ENCODE data around the gene PPP1R1A.

DNA sequence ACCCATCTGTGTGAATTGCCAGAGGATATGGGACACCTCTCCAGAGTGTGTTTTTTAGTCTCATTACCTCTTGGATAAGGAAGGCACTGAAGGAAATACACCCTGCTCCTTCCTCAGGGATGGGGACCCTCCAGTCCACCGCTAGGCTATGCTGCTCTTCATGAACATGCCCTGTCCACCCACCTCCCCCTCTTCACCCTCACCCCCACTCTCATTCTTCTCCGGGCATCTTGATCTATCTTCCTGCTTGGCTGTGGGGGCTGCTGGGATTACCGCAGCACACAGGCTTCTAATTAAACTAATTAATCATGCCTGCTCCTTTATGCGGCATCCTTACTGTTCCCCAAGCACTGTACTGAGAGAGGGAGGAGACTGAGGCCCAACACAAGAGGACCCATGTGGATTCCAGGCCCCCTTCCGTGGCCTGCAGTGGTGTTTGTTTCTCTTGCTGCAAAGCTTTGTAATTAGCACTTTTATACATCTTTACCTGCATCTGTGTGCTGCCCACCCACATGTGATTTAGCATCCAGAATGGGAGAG, 46.6 kb downstream of the PPP1R1A start:
- TF ChIP-seq, protein P1, sequence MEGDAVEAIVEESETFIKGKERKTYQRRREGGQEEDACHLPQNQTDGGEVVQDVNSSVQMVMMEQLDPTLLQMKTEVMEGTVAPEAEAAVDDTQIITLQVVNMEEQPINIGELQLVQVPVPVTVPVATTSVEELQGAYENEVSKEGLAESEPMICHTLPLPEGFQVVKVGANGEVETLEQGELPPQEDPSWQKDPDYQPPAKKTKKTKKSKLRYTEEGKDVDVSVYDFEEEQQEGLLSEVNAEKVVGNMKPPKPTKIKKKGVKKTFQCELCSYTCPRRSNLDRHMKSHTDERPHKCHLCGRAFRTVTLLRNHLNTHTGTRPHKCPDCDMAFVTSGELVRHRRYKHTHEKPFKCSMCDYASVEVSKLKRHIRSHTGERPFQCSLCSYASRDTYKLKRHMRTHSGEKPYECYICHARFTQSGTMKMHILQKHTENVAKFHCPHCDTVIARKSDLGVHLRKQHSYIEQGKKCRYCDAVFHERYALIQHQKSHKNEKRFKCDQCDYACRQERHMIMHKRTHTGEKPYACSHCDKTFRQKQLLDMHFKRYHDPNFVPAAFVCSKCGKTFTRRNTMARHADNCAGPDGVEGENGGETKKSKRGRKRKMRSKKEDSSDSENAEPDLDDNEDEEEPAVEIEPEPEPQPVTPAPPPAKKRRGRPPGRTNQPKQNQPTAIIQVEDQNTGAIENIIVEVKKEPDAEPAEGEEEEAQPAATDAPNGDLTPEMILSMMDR (IDR thresholded peaks at IDR 0.05), result no peak
- no peak for TF ChIP-seq POLR2A (IDR thresholded peaks at IDR 0.05)

Measured in Peyer's patch (tissue), 4 donors.